ENCODE results near the gene KIF25. TPM values are rescaled to one million over a fixed set of nuclear protein-coding genes. Genes with fewer than 3 reads are reported as not detected.

KIF25 gene
- total RNA-seq, 2 donors from 2014 or later: not detected

DNA sequence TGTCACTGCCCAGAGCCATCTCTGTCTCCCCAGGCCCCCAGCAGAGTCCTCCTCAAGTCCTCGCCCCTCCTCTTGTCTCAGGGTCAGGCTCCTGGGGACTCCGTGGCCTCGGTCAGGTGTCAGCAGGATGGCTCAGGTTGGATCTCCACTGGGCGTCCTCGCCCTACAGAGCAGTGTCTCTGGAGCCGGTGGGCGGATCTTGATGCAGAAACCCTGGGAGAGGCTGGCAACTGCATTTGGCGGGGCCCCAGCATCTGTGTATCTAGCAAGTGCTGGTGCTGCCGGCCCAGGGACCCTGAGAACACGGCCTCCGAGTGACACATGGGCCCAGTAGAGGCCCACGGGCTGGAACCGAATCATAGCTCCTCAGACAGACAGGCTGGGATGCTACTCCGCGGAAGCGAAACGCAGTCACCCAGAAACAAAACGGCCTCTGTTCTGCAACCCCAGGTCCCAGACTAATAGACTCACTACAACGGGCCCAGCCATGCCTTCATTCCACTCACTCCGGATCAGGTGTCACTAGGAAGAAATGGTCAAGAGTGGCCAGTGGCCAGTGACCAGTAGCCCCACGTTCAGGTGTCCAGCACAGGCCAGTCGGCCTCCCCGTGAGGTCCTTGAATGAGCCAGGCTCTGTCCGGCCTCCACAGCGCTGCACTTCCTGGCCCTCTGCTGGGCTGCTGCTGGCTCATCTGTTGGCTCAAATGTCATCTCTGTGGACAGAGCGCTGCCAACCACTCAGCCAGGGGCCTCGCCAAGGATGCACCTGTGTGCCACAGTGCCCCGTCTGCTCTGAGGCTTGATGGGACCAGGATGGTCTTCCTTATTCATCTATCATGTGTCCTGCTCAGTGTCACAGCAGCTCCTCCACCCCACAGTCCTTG lies 94.2 kb downstream of the KIF25 start:
- H3K4me1 Mint-ChIP-seq (ENCODE audit: low read depth in 2 of 2): no peaks in the 10 kb centered on the region
- no peak for DNase-seq (ENCODE audit: low spot score)
- no peaks in the 10 kb centered on the region for H3K27me3 Mint-ChIP-seq
- H3K36me3 Mint-ChIP-seq: no peaks in the 10 kb centered on the region
- no peak overlapping the region for H3K4me3 Mint-ChIP-seq
- no peaks in the 10 kb centered on the region for H3K9me3 Mint-ChIP-seq
- ATAC-seq: no peak
- no peak overlapping the region for H3K27ac Mint-ChIP-seq

DNA sequence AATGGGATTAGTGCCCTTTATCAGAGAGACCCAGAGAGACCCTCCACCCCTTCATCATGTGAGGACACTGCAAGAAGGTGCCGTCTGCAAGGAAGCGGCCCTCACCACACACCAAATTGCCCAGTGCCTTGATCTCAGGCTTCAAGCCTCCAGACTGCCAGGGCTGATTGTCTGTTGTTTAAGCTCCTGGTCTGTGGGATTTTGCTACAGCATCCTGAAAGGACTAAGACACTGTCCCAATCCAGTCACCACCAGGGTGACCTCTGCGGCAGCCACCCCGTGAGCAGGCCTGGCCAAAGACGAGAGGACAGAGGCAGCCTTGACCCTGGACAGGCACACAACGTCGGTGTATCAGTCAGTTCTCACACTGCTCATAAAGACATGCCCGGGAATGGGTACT lies 95.1 kb downstream of the KIF25 start:
- no peak overlapping the region for H3K27ac Mint-ChIP-seq
- no peaks in the 10 kb centered on the region for H3K9me3 Mint-ChIP-seq
- DNase-seq (ENCODE audit: low spot score) (no peak), ATAC-seq (no peak)
- H3K4me1 Mint-ChIP-seq (ENCODE audit: low read depth in 2 of 2): no peaks in the 10 kb centered on the region
- no peaks in the 10 kb centered on the region for H3K36me3 Mint-ChIP-seq
- no peaks in the 10 kb centered on the region for H3K27me3 Mint-ChIP-seq
- H3K4me3 Mint-ChIP-seq: no peak overlapping the region

DNA sequence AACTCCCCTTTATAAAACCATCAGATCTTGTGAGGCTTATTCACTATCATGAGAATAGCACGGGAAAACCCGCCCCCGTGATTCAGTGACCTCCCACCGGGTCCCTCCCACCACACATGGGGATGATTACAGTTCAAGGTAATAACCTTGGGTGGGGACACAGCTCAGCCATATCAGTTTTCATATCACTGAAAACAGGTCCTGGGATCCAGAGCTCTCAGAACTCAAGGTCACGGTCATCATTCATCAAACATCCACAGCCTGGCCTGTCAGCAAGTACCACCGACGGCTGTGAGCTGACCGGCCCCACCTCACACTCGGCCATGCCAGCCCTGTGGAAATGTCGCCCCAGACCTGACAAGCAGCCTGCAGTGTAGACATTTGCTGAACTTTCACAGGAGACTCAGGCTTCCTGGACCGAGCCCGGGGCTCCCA lies 95.6 kb downstream of the KIF25 start:
- no peak overlapping the region for H3K27ac Mint-ChIP-seq
- no peaks in the 10 kb centered on the region for H3K36me3 Mint-ChIP-seq
- no peak overlapping the region for H3K4me3 Mint-ChIP-seq
- no peaks in the 10 kb centered on the region for H3K4me1 Mint-ChIP-seq (ENCODE audit: low read depth in 2 of 2)
- no peaks in the 10 kb centered on the region for H3K9me3 Mint-ChIP-seq
- DNase-seq (ENCODE audit: low spot score): no peak
- ATAC-seq: no peak
- H3K27me3 Mint-ChIP-seq: peaks cover 0 to 4% of the 10 kb centered on the region in 2 donors

DNA sequence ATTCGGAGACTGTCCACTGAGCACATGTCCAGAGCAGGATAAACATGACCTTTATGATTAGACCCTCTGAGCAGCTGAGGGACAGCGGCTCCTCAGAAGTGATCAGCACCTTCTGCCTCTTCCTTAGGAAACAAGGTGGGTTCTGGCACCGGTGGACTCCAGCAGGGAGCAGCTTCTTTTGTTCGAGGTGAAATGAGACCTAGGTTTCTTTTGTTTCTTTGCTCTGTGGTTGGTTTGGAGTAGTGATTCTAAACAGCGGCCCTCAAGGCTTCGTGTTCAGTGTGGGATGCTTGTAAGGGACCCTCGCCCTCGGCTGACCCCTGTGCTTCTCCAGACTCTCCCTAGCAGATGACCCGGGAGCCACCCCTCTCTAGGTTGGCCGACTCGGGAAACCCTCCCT lies 96.2 kb downstream of the KIF25 start:
- ATAC-seq: no peak
- no peaks in the 10 kb centered on the region for H3K4me1 Mint-ChIP-seq (ENCODE audit: low read depth in 2 of 2)
- H3K9me3 Mint-ChIP-seq: no peaks in the 10 kb centered on the region
- H3K4me3 Mint-ChIP-seq: no peak overlapping the region
- H3K27me3 Mint-ChIP-seq: peaks cover 0 to 4% of the 10 kb centered on the region in 2 donors
- no peak for DNase-seq (ENCODE audit: low spot score)
- no peaks in the 10 kb centered on the region for H3K36me3 Mint-ChIP-seq
- no peak overlapping the region for H3K27ac Mint-ChIP-seq

Other genes starting within 250 kb of the KIF25 start
- 10 to 100 TPM; 36.6 to 37.9 TPM for gene AFDN, start 170.8 kb upstream of the KIF25 start, total RNA-seq
- gene FRMD1, start 81.5 kb downstream of the KIF25 start, total RNA-seq: not detected